PC-3 (cell line): ENCODE measurements around the gene ZXDC. TPM values are rescaled to one million over a fixed set of nuclear protein-coding genes. Genes with fewer than 3 reads are reported as not detected.

ENCODE experiments used
- ATAC-seq: fragments of 200-7000 bp; cut with Tn5 transposase; 2 replicates; pipeline ENCODE4 v1.9.1; 2020; ENCODE audit warnings: mild to moderate bottlenecking, moderate library complexity
- BruUV-seq: library from RNA; stranded (reverse); fragments of 400-500 nt; replicated peaks from 2 replicates; lab custom pipeline; 2021; lab: Mats Ljungman, UMichigan
- CTCF ChIA-PET: fragments of 300-600 bp; sonication (Branson Sonifier 250); formaldehyde crosslinking; loops from one replicate; lab custom pipeline; 2022; ENCODE audit warnings: antibody characterized with exemption; lab: Charles Lee
- POLR2A ChIA-PET: fragments of 300-600 bp; sonication (Branson Sonifier 250); formaldehyde crosslinking; loops from one replicate; lab custom pipeline; 2022; ENCODE audit warnings: antibody characterized with exemption; ENCODE audit not compliant: unreplicated experiment; lab: Charles Lee
- DNase-seq: peaks from one replicate; pipeline ENCODE4 v3.0.0-alpha.2; 2015
- H2AFZ ChIP-seq: fragments of 300-600 bp; sonication (generic); 2 replicates; pipeline ENCODE4 v1.6.0; 2016; ENCODE audit warnings: antibody characterized with exemption, low read length
- H3F3A ChIP-seq: fragments of 300-600 bp; sonication (generic); one replicate; pipeline ENCODE4 v1.6.0; 2017; ENCODE audit warnings: antibody characterized with exemption, low read length, control low read depth, mild to moderate bottlenecking; ENCODE audit not compliant: unreplicated experiment
- H3K27ac ChIP-seq: fragments of 300-600 bp; sonication (generic); 2 replicates; pipeline ENCODE4 v1.5.1; 2016; ENCODE audit warnings: mild to moderate bottlenecking, low read length
- H3K27me3 ChIP-seq: fragments of 300-600 bp; sonication (generic); 2 replicates; pipeline ENCODE4 v1.6.1; 2016; ENCODE audit warnings: low read length, mixed read lengths
- H3K36me3 ChIP-seq: fragments of 300-600 bp; sonication (generic); 2 replicates; pipeline ENCODE4 v1.6.1; 2016; ENCODE audit warnings: low read depth, mixed run types, low read length, mixed read lengths
- H3K4me1 ChIP-seq: fragments of 300-600 bp; sonication (generic); 2 replicates; pipeline ENCODE4 v1.5.1; 2016; ENCODE audit warnings: low read length; ENCODE audit not compliant: insufficient read depth
- H3K4me2 ChIP-seq: fragments of 300-600 bp; sonication (generic); 2 replicates; pipeline ENCODE4 v1.6.0; 2016; ENCODE audit warnings: low read length
- H3K4me3 ChIP-seq: fragments of 300-600 bp; sonication (generic); 2 replicates; pipeline ENCODE4 v1.5.1; 2016; ENCODE audit warnings: mild to moderate bottlenecking, low read length, mixed read lengths
- H3K79me2 ChIP-seq: fragments of 300-600 bp; sonication (generic); 2 replicates; pipeline ENCODE4 v1.6.1; 2017; ENCODE audit warnings: low read length, mixed read lengths
- H3K9ac ChIP-seq: fragments of 300-600 bp; sonication (generic); 2 replicates; pipeline ENCODE4 v1.6.0; 2016; ENCODE audit warnings: mild to moderate bottlenecking, low read length
- H3K9me2 ChIP-seq: fragments of 300-600 bp; sonication (generic); replicated peaks from 2 replicates; pipeline ENCODE4 v1.6.1; 2016; ENCODE audit warnings: mixed run types, low read length, mixed read lengths
- H3K9me3 ChIP-seq: fragments of 300-600 bp; sonication (generic); 2 replicates; pipeline ENCODE4 v1.6.1; 2016; ENCODE audit warnings: low read length, mixed read lengths
- H4K20me1 ChIP-seq: fragments of 300-600 bp; sonication (generic); 2 replicates; pipeline ENCODE4 v1.6.1; 2016; ENCODE audit warnings: low read length, mixed read lengths
- CTCF ChIP-seq: fragments of 300-600 bp; sonication (generic); conservative IDR thresholded peaks from 2 replicates; pipeline ENCODE4 v1.5.1; 2017; ENCODE audit warnings: antibody characterized with exemption, low read depth, mild to moderate bottlenecking, low read length
- EZH2 ChIP-seq: fragments of 300-600 bp; sonication (generic); IDR thresholded peaks from one replicate; pipeline ENCODE4 v1.6.1; 2017; ENCODE audit warnings: antibody characterized with exemption, mild to moderate bottlenecking, low read length; ENCODE audit not compliant: unreplicated experiment
- EZH2phosphoT487 ChIP-seq: fragments of 300-600 bp; sonication (generic); IDR thresholded peaks from 2 replicates; pipeline ENCODE4 v1.6.1; 2018; ENCODE audit warnings: mild to moderate bottlenecking, antibody characterized with exemption, low read length, borderline replicate concordance
- intact Hi-C: fragments of 100-400 bp; cut with micrococcal nuclease; formaldehyde crosslinking; loops from 2 replicates; pipeline ENCODE4 v1.9.0; 2023
- total RNA-seq: library from RNA; depleted of rRNA; stranded (reverse); fragments of >200 nt; gene quantifications from 2 replicates; pipeline ENCODE4 v1.2.3, GENCODE V29; 2014

ZXDC gene
- total RNA-seq, 1 experiment from 2014 or later: 18.7 TPM

- Histone ChIP-seq H3K27me3 (no peaks in the 10 kb centered on the region), H3K4me2 (no peak overlapping the region), H3K36me3 (no peaks in the 10 kb centered on the region), H3K9ac (no peak overlapping the region), H3K27ac (no peak overlapping the region), H3K79me2 (no peaks in the 10 kb centered on the region), H3K9me3 (no peaks in the 10 kb centered on the region), H3K9me2 (no peaks in the 10 kb centered on the region), H3K4me1 (no peaks in the 10 kb centered on the region; the same call in 1 of the 2 replicates), H3F3A (no peaks in the 10 kb centered on the region), H2AFZ (no peak overlapping the region), H3K4me3 (no peak overlapping the region), H4K20me1 (no peaks in the 10 kb centered on the region)
- ChIA-PET POLR2A (no interaction called here), CTCF (no interaction called here)
- BruUV-seq: no TSS peak
- intact Hi-C loops: no loop called here
- TF ChIP-seq EZH2phosphoT487: no peak
- no peak for DNase-seq
- ATAC-seq: no peak
Observed at GRCh38 chr3:126498461-126498860, 22.8 kb upstream of the ZXDC start.

DNA sequence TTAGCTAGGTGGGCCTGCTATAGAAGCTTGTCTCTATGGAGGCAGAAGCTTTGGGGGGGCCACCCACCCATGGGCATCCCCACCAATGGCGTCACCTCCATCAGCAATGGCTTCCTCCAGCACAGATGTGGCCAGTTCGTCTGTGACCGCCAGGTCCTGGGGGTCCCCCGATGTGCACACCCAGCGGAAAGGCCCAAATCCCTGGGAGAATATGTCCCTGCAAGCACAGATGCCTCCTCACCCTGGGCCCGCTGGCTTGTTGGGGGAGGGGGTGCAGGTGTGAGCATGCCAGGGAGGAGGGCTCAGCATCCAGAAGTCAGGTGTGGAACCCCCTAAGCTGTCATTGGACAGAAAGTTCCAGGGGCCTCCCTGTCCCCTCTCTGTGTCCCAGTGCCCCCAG, 22.3 kb upstream of the ZXDC start:
- CTCF ChIA-PET: no interaction called here
- no peaks in the 10 kb centered on the region for H3K79me2 ChIP-seq

GRCh38 chr3:126496894-126497850, 21.5 kb upstream of the ZXDC start:
- BruUV-seq: no TSS peak
- Histone ChIP-seq H3K9me3 (no peaks in the 10 kb centered on the region), H3K79me2 (no peaks in the 10 kb centered on the region), H3F3A (no peaks in the 10 kb centered on the region), H3K4me2 (no peak overlapping the region), H3K9ac (no peak overlapping the region), H3K4me1 (no peaks in the 10 kb centered on the region; the same call in 1 of the 2 replicates), H3K27me3 (no peaks in the 10 kb centered on the region), H2AFZ (no peak overlapping the region), H3K4me3 (no peak overlapping the region), H3K27ac (no peak overlapping the region), H3K9me2 (no peaks in the 10 kb centered on the region), H4K20me1 (no peaks in the 10 kb centered on the region), H3K36me3 (no peaks in the 10 kb centered on the region)
- CTCF ChIA-PET: no interaction called here
- POLR2A ChIA-PET: no interaction called here
- peak; percentile 22 for DNase-seq
- intact Hi-C loops: no loop called here
- no peak for TF ChIP-seq CTCF
- TF ChIP-seq EZH2phosphoT487: no peak
- TF ChIP-seq EZH2: no peak
- ATAC-seq: no peak; the same call in 1 of the 2 replicates

More for the DNA sequence above, 22.3 kb upstream of the ZXDC start:
- Histone ChIP-seq H3F3A (no peaks in the 10 kb centered on the region), H4K20me1 (no peaks in the 10 kb centered on the region), H3K9me2 (no peaks in the 10 kb centered on the region), H3K9me3 (no peaks in the 10 kb centered on the region), H3K4me2 (no peak overlapping the region), H3K27ac (no peak overlapping the region), H3K4me3 (no peak overlapping the region), H3K4me1 (no peaks in the 10 kb centered on the region; the same call in 1 of the 2 replicates), H3K9ac (no peak overlapping the region), H3K36me3 (no peaks in the 10 kb centered on the region), H3K27me3 (no peaks in the 10 kb centered on the region), H2AFZ (no peak overlapping the region)
- no TSS peak for BruUV-seq
- intact Hi-C loops: no loop called here
- ATAC-seq: no peak
- POLR2A ChIA-PET: no interaction called here
- DNase-seq: no peak
- TF ChIP-seq CTCF: no peak
- no peak for TF ChIP-seq EZH2phosphoT487
- no peak for TF ChIP-seq EZH2
